Neuronal stem cell (in vitro differentiated cells): ENCODE results near the gene NXN.

Experiments
- DNase-seq: peaks from one replicate; pipeline ENCODE4 v3.0.0-alpha.2; 2013; ENCODE audit warnings: low spot score
- H2AFZ ChIP-seq: one replicate; pipeline ENCODE4 v1.6.1; 2013; ENCODE audit warnings: mild to moderate bottlenecking, low read length, inconsistent platforms
- H2AK5ac ChIP-seq: 2 replicates; pipeline ENCODE4 v1.6.1; 2013; ENCODE audit warnings: low read depth, mild to moderate bottlenecking, inconsistent platforms, low read length, moderate library complexity, mixed read lengths
- H2BK120ac ChIP-seq: 2 replicates; pipeline ENCODE4 v1.6.1; 2013; ENCODE audit warnings: low read depth, mild to moderate bottlenecking, inconsistent platforms, low read length, moderate library complexity, mixed read lengths
- H2BK12ac ChIP-seq: one replicate; pipeline ENCODE4 v1.6.1; 2013; ENCODE audit warnings: low read length, inconsistent platforms
- H2BK15ac ChIP-seq: 2 replicates; pipeline ENCODE4 v1.6.1; 2013; ENCODE audit warnings: mild to moderate bottlenecking, low read length, inconsistent platforms, mixed read lengths
- H2BK5ac ChIP-seq: one replicate; pipeline ENCODE4 v1.6.1; 2013; ENCODE audit warnings: inconsistent platforms, mild to moderate bottlenecking, low read length, moderate library complexity
- H3K14ac ChIP-seq: one replicate; pipeline ENCODE4 v1.6.1; 2013; ENCODE audit warnings: low read length, inconsistent platforms
- H3K18ac ChIP-seq: 2 replicates; pipeline ENCODE4 v1.6.1; 2013; ENCODE audit warnings: low read length, inconsistent platforms
- H3K23ac ChIP-seq: 2 replicates; pipeline ENCODE4 v1.6.1; 2013; ENCODE audit warnings: low read depth, mild to moderate bottlenecking, mixed read lengths, low read length, inconsistent platforms; ENCODE audit not compliant: poor library complexity
- H3K27ac ChIP-seq: replicated peaks from 3 replicates; pipeline ENCODE4 v1.5.1; 2013; ENCODE audit warnings: low read length, inconsistent platforms
- H3K27me3 ChIP-seq, 3 experiments: 2 replicates each; pipeline ENCODE4 v1.6.1; 2013; ENCODE audit warnings: low read length in 3 of 3, mild to moderate bottlenecking in 2 of 3, inconsistent platforms in 1 of 3, low read depth in 1 of 3, mixed read lengths in 1 of 3, moderate library complexity in 1 of 3; ENCODE audit not compliant: control insufficient read depth in 3 of 3, insufficient read depth in 3 of 3
- H3K36me3 ChIP-seq, 2 donors: replicated peaks in 1 of 2; 2 replicates each; pipeline ENCODE4 v1.6.1; 2013; ENCODE audit warnings: low read length in 2 of 2; ENCODE audit not compliant: control insufficient read depth in 2 of 2, insufficient read depth in 2 of 2
- H3K4ac ChIP-seq: 2 replicates; pipeline ENCODE4 v1.6.1; 2013; ENCODE audit warnings: inconsistent platforms, mild to moderate bottlenecking, low read length, moderate library complexity
- H3K4me1 ChIP-seq, 2 donors: 1 replicate in 1 of 2; 2 replicates in 1 of 2; pipeline ENCODE4 v1.6.1; 2013; ENCODE audit warnings: low read length in 2 of 2, low read depth in 1 of 2; ENCODE audit not compliant: control insufficient read depth in 2 of 2, insufficient read depth in 1 of 2
- H3K4me2 ChIP-seq: one replicate; pipeline ENCODE4 v1.6.1; 2013; ENCODE audit warnings: mild to moderate bottlenecking, low read length, inconsistent platforms; ENCODE audit not compliant: insufficient read depth, poor library complexity, severe bottlenecking
- H3K4me3 ChIP-seq, 2 donors: 2 replicates each; pipeline ENCODE4 v1.5.1; 2013; ENCODE audit warnings: low read length in 2 of 2, mild to moderate bottlenecking in 2 of 2, inconsistent platforms in 1 of 2, moderate library complexity in 1 of 2
- H3K79me1 ChIP-seq: one replicate; pipeline ENCODE4 v1.6.1; 2013; ENCODE audit warnings: low read depth, mild to moderate bottlenecking, inconsistent platforms, low read length, moderate library complexity
- H3K9ac ChIP-seq: one replicate; pipeline ENCODE4 v1.6.1; 2013; ENCODE audit warnings: mild to moderate bottlenecking, low read depth, low read length, inconsistent platforms; ENCODE audit not compliant: poor library complexity
- H3K9me3 ChIP-seq, 2 donors: replicated peaks in 1 of 2; 2 replicates each; pipeline versions ENCODE3 to v1.6.1; 2013; ENCODE audit warnings: low read length in 2 of 2, mild to moderate bottlenecking in 2 of 2, inconsistent platforms in 1 of 2, low read depth in 1 of 2, mixed read lengths in 1 of 2, moderate library complexity in 1 of 2; ENCODE audit not compliant: control insufficient read depth in 2 of 2, insufficient read depth in 1 of 2
- H4K8ac ChIP-seq: one replicate; pipeline ENCODE4 v1.6.1; 2013; ENCODE audit warnings: low read depth, mild to moderate bottlenecking, inconsistent platforms, low read length, moderate library complexity
- H4K91ac ChIP-seq: one replicate; pipeline ENCODE4 v1.6.1; 2013; ENCODE audit warnings: low read length, low read depth, mild to moderate bottlenecking, inconsistent platforms; ENCODE audit not compliant: poor library complexity
- WGBS, 2 donors: extraction: QIAGEN DNeasy Blood & Tissue Kit; methylation state at CpG; one replicate each; pipeline ENCODE4 v1.1.7; 2013; ENCODE audit warnings: missing lambda C conversion rate in 2 of 2, mixed read lengths in 1 of 2; ENCODE audit not compliant: insufficient read length in 2 of 2, insufficient replicate concordance in 1 of 2; ENCODE audit errors: extremely low coverage in 2 of 2; 5-methylcytosine and 5-hydroxymethylcytosine counted together

NXN gene

DNA sequence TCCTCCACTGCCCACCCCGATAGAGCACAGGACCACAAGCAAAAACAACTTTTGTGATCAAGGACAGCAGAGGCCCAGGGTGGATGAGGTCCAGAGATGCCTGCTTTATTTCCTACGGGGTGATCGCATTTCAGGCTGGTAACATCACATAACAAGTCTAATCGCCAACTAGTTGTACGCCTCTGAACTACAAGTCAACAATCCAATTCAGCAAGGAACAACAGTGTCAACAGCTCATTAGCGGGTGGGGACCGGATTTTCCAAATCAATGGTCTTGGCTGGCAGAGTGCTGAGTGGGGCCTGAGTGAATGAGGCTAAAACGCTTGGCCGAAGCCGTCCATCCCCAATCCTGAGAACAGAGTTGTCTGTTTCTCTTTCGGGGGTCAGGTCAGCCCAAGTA, 180.3 kb downstream of the NXN start:
- Histone ChIP-seq H2BK12ac (no peak overlapping the region), H3K9me3 (no peaks in the 10 kb centered on the region), H4K91ac (no peak overlapping the region), H4K8ac (no peak overlapping the region), H3K4ac (no peak overlapping the region), H2AK5ac (peak overlapping the region; percentile 6), H2AFZ (no peak overlapping the region), H3K9ac (no peak overlapping the region), H3K18ac (no peak overlapping the region), H3K79me1 (peaks cover 4% of the 10 kb centered on the region), H3K4me1 (peaks cover 16 to 22% of the 10 kb centered on the region in 2 donors), H3K4me2 (no peak overlapping the region), H2BK15ac (no peak overlapping the region), H3K23ac (no peak overlapping the region), H2BK5ac (no peak overlapping the region), H3K14ac (no peak overlapping the region), H3K36me3 (peaks cover 35 to 76% of the 10 kb centered on the region in 2 donors), H3K27ac (no peak overlapping the region), H2BK120ac (no peak overlapping the region), H3K4me3 (no peak overlapping the region), H3K27me3 (no peaks in the 10 kb centered on the region)
- no peak for DNase-seq
- no CpG with 5 or more reads among the region's 11 CpGs for WGBS, 2 donors

DNA sequence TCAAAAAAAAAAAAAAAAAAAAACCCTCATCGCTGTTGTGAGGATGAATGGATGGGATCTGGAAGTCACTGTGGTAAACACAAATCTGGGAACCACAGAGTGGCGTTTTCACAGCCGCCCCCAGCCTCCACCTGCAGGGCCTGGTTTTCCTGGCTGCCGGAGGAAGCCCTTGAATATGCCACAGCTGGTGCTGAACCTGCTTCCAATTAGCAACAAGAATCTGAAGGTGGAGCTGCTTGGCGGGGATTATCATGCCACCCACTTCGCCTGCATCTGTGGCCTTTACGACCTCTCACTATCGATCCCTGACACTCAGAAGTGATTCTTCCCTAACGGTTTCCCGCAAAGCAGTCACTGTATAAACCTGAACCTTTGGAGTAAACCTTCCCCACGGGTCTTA, 181.3 kb downstream of the NXN start:
- Histone ChIP-seq H4K8ac (no peak overlapping the region), H3K9ac (no peak overlapping the region), H2BK5ac (no peak overlapping the region), H3K4me1 (peaks cover 7 to 18% of the 10 kb centered on the region in 2 donors), H3K23ac (peak overlapping the region; percentile 48), H2BK12ac (no peak overlapping the region), H3K4me3 (no peak overlapping the region), H2BK15ac (no peak overlapping the region), H3K14ac (no peak overlapping the region), H2BK120ac (no peak overlapping the region), H3K9me3 (no peaks in the 10 kb centered on the region), H4K91ac (no peak overlapping the region), H3K27me3 (no peaks in the 10 kb centered on the region), H3K36me3 (peaks cover 31 to 79% of the 10 kb centered on the region in 2 donors), H2AFZ (no peak overlapping the region), H3K27ac (no peak overlapping the region), H3K79me1 (peaks cover 4% of the 10 kb centered on the region), H3K18ac (peak overlapping the region; percentile 30), H3K4me2 (no peak overlapping the region), H2AK5ac (no peak overlapping the region), H3K4ac (no peak overlapping the region)
- no CpG with 5 or more reads among the region's 11 CpGs for WGBS, 2 donors
- no peak for DNase-seq

DNA sequence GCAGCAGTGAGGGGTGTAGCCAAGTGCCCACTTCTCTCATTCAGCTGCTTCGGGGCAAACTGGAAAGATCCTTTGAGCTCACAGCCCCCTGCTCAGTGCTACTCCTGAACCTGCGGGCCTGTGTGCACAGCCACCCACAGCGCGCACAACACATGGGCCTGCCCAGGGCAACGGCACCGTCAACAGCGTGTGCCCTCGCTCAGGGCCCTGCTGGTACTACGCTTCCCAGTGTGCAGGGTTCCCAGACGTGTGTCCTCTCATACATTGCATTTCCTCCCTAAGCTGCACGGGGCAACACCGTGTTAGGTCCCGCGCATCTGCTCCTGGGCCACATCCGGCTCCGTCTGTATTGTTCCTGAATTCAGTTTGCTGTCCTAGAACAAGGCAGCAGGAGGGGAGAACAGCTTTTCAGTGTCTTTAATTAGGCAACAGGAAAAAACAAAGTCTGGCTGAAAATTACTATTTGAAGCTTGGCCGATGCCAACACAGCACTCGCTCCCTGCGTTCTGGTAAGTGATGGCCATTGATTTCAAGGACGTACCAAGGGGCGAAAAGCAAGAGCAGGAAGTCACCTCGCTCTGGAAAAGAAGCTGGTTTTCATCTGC, 182.2 kb downstream of the NXN start:
- H2BK5ac ChIP-seq = no peak overlapping the region
- peaks cover 7 to 12% of the 10 kb centered on the region in 2 donors for H3K4me1 ChIP-seq
- no peak overlapping the region for H3K4me2 ChIP-seq
- H3K27ac ChIP-seq = no peak overlapping the region
- no peak overlapping the region for H2BK15ac ChIP-seq
- DNase-seq = no peak
- H3K36me3 ChIP-seq = peaks cover 28 to 76% of the 10 kb centered on the region in 2 donors
- no peak overlapping the region for H2AK5ac ChIP-seq
- H3K18ac ChIP-seq = no peak overlapping the region
- H2BK12ac ChIP-seq = peak overlapping the region; percentile 43
- H3K9ac ChIP-seq = peak overlapping the region; percentile 55
- H3K79me1 ChIP-seq = peaks cover 4% of the 10 kb centered on the region
- no peak overlapping the region for H2BK120ac ChIP-seq
- no peak overlapping the region for H3K14ac ChIP-seq
- no peak overlapping the region for H4K8ac ChIP-seq
- H2AFZ ChIP-seq = no peak overlapping the region
- no peak overlapping the region for H4K91ac ChIP-seq
- H3K4me3 ChIP-seq = no peak overlapping the region
- no CpG with 5 or more reads among the region's 22 CpGs for WGBS, 2 donors
- H3K9me3 ChIP-seq = no peaks in the 10 kb centered on the region
- no peak overlapping the region for H3K23ac ChIP-seq
- no peak overlapping the region for H3K4ac ChIP-seq
- H3K27me3 ChIP-seq = no peaks in the 10 kb centered on the region

DNA sequence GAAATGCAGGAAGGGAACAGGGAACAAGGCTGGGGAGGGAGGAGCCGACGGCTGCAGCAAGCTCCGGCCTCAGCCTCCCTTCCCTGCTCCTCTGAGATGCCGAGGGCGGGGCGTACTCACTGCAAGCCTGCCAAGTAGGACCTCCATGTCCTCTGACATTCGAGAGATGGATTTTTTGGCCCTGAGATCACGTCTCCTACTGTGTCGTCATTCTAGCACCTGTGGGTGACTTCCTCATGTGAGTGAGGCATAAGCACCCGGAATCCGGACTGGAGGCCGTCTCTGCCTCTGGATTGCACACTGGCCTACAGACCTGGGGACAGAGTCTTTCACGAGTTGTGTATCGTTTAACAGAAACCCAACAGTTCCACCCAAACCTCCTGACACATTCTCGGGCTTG, 183.0 kb downstream of the NXN start:
- no peak overlapping the region for H3K27ac ChIP-seq
- no peak overlapping the region for H3K18ac ChIP-seq
- H2BK15ac ChIP-seq = no peak overlapping the region
- H3K27me3 ChIP-seq = no peaks in the 10 kb centered on the region
- H3K36me3 ChIP-seq = peaks cover 33 to 76% of the 10 kb centered on the region in 2 donors
- H3K4ac ChIP-seq = peak overlapping the region; percentile 71
- H3K9me3 ChIP-seq = no peaks in the 10 kb centered on the region
- no peak overlapping the region for H3K9ac ChIP-seq
- peaks cover 7 to 12% of the 10 kb centered on the region in 2 donors for H3K4me1 ChIP-seq
- no peak overlapping the region for H2AFZ ChIP-seq
- no peak overlapping the region for H2AK5ac ChIP-seq
- H4K91ac ChIP-seq = no peak overlapping the region
- H3K23ac ChIP-seq = no peak overlapping the region
- no peak overlapping the region for H3K4me3 ChIP-seq
- H2BK12ac ChIP-seq = peak overlapping the region; percentile 31
- no CpG with 5 or more reads among the region's 15 CpGs for WGBS, 2 donors
- H3K4me2 ChIP-seq = no peak overlapping the region
- H3K79me1 ChIP-seq = peaks cover 4% of the 10 kb centered on the region
- no peak overlapping the region for H4K8ac ChIP-seq
- DNase-seq = no peak
- H2BK120ac ChIP-seq = no peak overlapping the region
- no peak overlapping the region for H2BK5ac ChIP-seq
- no peak overlapping the region for H3K14ac ChIP-seq
